ENCODE data around the gene IGFBP1.

GRCh38 chr7:45919993-45920459 lies 31.7 kb downstream of the IGFBP1 start:
- TF ChIP-seq EZH2phosphoT487 (IDR thresholded peaks at IDR 0.05; ENCODE audit: insufficient read depth, low read depth), result no peak
- no peak for TF ChIP-seq EZH2 (IDR thresholded peaks at IDR 0.05; ENCODE audit: insufficient read depth, poor library complexity, severe bottlenecking)

Data from GM23248 (cell line).